ENCODE results near the gene CBX2.
"Not testable (repeated sequence)": the region's sequence is repeated elsewhere in the genome, so short reads cannot be mapped to it uniquely, and the experiment has no call there.

Gene CBX2

DNA sequence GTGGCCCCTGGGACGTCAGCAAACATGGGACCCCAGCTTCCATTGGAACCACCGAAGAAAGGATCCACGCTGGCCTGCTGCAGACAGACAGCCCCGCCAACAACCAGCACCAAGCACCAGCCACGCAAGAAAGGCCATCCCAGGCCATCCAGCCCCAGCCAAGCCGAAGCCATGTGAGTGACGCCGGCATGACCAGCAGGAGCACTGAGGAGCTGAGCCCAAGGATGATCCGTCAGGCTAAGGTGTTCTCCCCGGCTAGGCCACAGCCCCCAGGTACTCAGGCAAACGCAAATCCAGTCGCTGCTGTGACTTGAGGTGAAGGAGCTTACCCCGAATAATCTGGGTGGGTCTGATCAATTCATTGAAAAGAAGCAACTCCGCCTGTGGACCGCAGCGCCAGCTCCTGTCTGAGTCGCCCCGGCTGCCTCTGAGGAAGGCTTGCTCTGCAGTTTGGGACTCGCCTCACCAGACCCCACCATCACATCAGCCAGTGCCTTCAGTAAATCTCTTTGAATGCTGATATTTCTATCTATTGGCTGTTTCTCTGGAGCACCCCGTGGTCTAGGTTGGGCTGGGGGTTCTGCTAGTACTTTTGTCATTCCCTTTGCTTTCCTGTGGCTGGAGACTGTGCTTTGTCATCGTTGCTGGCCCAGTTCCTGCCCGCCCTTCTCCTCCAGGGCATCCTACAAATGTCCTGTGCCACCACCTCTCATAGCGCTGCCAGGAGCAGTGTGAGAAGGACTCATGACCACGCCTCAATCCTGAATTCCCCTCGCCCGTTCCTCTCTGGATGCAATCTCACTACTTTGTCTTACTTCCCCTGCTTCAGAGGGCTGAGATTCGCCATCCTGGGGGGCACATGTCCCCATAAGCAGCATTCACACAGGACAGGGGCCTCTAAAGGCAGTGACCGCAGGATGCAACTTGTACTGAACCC is 8.1 kb upstream of the CBX2 start:
- no peak for DNase-seq (ENCODE audit: extremely low spot score)
- TF ChIP-seq, protein P1, sequence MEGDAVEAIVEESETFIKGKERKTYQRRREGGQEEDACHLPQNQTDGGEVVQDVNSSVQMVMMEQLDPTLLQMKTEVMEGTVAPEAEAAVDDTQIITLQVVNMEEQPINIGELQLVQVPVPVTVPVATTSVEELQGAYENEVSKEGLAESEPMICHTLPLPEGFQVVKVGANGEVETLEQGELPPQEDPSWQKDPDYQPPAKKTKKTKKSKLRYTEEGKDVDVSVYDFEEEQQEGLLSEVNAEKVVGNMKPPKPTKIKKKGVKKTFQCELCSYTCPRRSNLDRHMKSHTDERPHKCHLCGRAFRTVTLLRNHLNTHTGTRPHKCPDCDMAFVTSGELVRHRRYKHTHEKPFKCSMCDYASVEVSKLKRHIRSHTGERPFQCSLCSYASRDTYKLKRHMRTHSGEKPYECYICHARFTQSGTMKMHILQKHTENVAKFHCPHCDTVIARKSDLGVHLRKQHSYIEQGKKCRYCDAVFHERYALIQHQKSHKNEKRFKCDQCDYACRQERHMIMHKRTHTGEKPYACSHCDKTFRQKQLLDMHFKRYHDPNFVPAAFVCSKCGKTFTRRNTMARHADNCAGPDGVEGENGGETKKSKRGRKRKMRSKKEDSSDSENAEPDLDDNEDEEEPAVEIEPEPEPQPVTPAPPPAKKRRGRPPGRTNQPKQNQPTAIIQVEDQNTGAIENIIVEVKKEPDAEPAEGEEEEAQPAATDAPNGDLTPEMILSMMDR (IDR thresholded peaks at IDR 0.05; ENCODE audit: control extremely low read depth, extremely low read depth, low read depth, missing control alignments), result no peak
- ChIA-PET CTCF (interaction anchor here (0.6 kb wide), 1 partner anchor 468 kb away, joined by 3 read pairs; no protein-coding TSS in a partner anchor), POLR2A (no interaction called here)

DNA sequence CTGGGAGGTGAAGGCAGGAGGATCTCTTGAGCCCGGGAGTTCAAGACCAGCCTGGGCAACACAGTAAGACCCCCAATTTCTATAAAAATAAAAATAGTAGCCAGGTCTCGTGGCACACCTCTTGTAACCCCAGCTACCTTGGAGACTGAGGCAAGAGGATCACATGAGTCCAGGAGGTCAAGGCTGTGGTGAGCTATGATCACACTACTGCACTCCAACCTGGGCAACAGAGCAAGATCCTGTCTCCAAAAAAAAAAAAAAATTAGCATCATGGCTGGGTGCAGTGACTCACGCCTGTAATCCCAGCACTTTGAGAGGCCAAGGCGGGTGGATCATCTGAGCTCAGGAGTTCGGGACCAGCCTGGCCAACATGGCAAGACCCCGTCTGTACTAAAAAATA is 6.7 kb upstream of the CBX2 start:
- TF ChIP-seq, protein P1 (IDR thresholded peaks at IDR 0.05; ENCODE audit: control extremely low read depth, extremely low read depth, low read depth, missing control alignments), result no peak
- POLR2A ChIA-PET, result no interaction called here
- DNase-seq (ENCODE audit: extremely low spot score), result no peak
- CTCF ChIA-PET, result interaction anchor here (1.3 kb wide), 1 partner anchor 30 kb away, joined by 5 read pairs; no protein-coding TSS in a partner anchor

DNA sequence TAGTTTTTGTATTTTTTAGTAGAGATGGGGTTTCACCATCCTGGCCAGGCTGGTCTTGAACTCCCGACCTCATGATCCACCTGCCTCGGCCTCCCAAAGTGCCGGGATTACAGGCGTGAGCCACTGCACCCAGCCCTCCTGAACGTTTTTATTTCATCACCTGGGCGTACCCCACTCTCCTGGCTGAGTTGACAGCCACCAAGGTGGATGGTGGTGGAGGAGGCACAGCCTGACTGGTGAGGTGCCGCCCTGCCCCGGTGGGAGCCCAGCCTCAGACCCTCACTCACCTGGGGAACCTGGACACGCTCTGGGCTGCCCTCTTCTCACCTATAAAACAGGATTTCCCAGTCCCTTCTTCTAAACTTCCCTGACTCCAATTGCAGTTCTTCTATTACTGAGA is 5.2 kb upstream of the CBX2 start:
- DNase-seq (ENCODE audit: extremely low spot score); CTCF ChIA-PET: not testable (repeated sequence)
- POLR2A ChIA-PET, result interaction anchor here (0.6 kb wide), 1 partner anchor 67 kb away, joined by 3 read pairs; no protein-coding TSS in a partner anchor

DNA sequence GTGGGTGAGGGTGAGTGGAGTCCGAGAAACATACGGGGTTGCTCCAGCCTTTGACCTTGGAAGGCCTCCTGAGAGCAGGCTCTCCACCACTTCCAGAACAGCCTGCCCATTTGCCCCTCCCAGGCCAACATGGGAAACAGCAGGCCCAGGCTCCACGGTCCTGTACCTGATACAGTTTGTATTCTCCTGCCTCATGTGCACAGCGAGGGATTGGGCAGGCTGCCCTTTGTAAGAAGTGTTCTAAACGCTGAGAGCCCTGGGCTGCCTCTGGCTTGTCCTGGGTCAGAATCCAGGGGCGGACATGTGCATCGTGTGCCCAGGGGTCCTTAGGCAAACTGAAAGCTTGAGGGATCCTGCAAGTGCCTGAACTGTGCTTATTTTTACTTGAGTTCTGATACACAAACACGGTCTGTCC is 3.4 kb upstream of the CBX2 start:
- TF ChIP-seq, protein P1 (IDR thresholded peaks at IDR 0.05; ENCODE audit: control extremely low read depth, extremely low read depth, low read depth, missing control alignments), result no peak
- DNase-seq (ENCODE audit: extremely low spot score), result no peak
- ChIA-PET CTCF (interaction anchor here (0.6 to 3.0 kb wide), 7 partner anchors 15 to 70 kb away, joined by 3 to 14 read pairs (median 5); partner anchors contain the start of gene CBX8), POLR2A (no interaction called here)

DNA sequence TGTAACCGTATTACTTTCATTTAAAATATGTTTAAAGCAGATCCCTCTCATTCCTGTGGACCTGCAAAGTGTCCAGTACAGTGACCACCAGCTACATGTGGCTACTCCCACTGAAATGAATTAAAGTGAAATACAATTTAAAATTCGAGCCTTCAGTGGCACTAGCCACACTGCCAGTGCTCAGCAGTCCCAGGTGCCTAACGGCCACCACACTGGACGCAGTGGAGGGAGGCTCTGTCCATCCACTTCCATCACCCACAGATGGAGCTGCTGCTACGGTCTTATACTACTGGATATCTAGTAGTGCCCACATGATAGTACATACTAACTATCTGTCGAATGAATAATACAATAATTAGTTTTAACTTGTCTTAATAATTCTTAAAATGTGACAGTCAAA is 2.3 kb upstream of the CBX2 start:
- no peak for DNase-seq (ENCODE audit: extremely low spot score)
- ChIA-PET POLR2A (no interaction called here), CTCF (interaction anchor here (0.7 to 3.0 kb wide), 5 partner anchors 14 to 66 kb away, joined by 3 to 14 read pairs (median 3); no protein-coding TSS in a partner anchor)
- TF ChIP-seq, protein P1 (IDR thresholded peaks at IDR 0.05; ENCODE audit: control extremely low read depth, extremely low read depth, low read depth, missing control alignments), result no peak

DNA sequence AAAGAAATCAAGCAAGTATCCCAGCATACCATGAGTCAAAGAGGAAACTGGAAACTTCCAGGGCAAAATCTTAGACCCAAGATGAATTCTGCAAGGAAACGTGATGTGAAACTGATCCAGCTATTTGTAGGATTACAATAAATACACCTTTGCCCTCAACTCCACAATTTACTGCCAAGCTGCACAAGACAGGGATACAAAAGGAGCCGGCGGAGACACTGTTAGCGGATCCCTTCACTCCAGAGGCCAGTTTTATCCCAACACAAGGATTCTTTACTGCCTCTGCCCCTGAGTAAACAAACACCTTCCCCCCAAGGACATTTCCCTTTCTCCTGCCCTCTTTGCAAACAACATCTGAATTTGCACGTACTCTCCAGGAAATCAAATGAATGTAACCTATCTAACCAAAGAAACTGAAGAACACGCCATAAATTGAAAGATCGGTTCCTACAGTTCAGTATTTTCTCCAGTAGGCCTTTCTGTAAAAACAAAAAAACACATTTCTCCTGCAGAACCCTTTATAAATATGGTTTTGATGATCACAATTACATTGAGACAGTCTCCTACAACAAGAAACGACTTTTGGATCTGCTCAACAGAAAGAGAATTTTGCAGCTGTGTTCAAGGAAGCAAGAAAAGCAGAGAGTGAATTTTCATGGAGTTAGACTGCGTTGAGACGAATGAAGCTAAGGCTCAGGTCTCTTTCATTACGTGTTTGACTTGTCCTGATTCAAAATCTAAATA is 1.4 kb upstream of the CBX2 start:
- ChIA-PET POLR2A (no interaction called here), CTCF (interaction anchor here (0.7 to 3.0 kb wide), 3 partner anchors 31 to 64 kb away, joined by 4 to 14 read pairs (median 6); partner anchors contain the start of gene CBX4)
- TF ChIP-seq, protein P1 (IDR thresholded peaks at IDR 0.05; ENCODE audit: control extremely low read depth, extremely low read depth, low read depth, missing control alignments), result no peak
- no peak for DNase-seq (ENCODE audit: extremely low spot score)

Measured in GM10248 (cell line).